Muscle of arm (tissue), 12 donors: Measurements from ENCODE around the gene FBXW5. TPM values are rescaled to one million over a fixed set of nuclear protein-coding genes. Genes with fewer than 3 reads are reported as not detected.

Experiments
- polyA plus RNA-seq, 12 donors: library from polyadenylated mRNA; unstranded; fragments of 120-200 nt; gene quantifications; one replicate each; pipeline ENCODE4 v1.2.1, GENCODE V29; 2013; ENCODE audit not compliant: insufficient read length in 12 of 12

FBXW5 gene
- polyA plus RNA-seq, 12 donors, result 26.2 to 46.7 (median 30.6) TPM; not detected in 1

Other genes with a start within 250 kb of the FBXW5 start
- gene DIPK1B, start 232.2 kb downstream of the FBXW5 start, polyA plus RNA-seq, result 10 to 100 TPM in 10 of 12 donors, 1 to 10 TPM in 1, not detected in 1; 8.7 to 20.5 (median 14.0) TPM
- 10 to 100 TPM in 1 of 12 donors, 1 to 10 TPM in 10, not detected in 1; 2.0 to 21.3 (median 7.1) TPM for gene LCN10, start 201.8 kb downstream of the FBXW5 start, polyA plus RNA-seq
- under 1 TPM in 2 of 12 donors, not detected in 10; 0.21 to 0.40 TPM for gene LCN6, start 196.2 kb downstream of the FBXW5 start, polyA plus RNA-seq
- gene LCN8, start 186.5 kb downstream of the FBXW5 start, polyA plus RNA-seq, result 10 to 100 TPM in 1 of 12 donors, 1 to 10 TPM in 8, under 1 TPM in 1, not detected in 2; 0.48 to 10.9 (median 4.1) TPM
- gene LCN15, start 180.2 kb downstream of the FBXW5 start, polyA plus RNA-seq, result 1 to 10 TPM in 1 of 12 donors, under 1 TPM in 9, not detected in 2; 0.20 to 1.1 (median 0.44) TPM
- gene TMEM141, start 153.4 kb downstream of the FBXW5 start, polyA plus RNA-seq, result 100 to 1,000 TPM in 1 of 12 donors, 10 to 100 TPM in 10, not detected in 1; 26.7 to 128 (median 30.8) TPM
- gene CCDC183, start 148.4 kb downstream of the FBXW5 start, polyA plus RNA-seq, result 1 to 10 TPM in 9 of 12 donors, under 1 TPM in 1, not detected in 2; 0.71 to 3.7 (median 2.7) TPM
- gene RABL6, start 136.8 kb downstream of the FBXW5 start, polyA plus RNA-seq, result 10 to 100 TPM in 11 of 12 donors, not detected in 1; 40.9 to 81.7 (median 48.7) TPM
- gene AJM1, start 102.3 kb downstream of the FBXW5 start, polyA plus RNA-seq, result 1 to 10 TPM in 10 of 12 donors, under 1 TPM in 1, not detected in 1; 0.93 to 7.0 (median 1.5) TPM
- 100 to 1,000 TPM in 2 of 12 donors, 10 to 100 TPM in 9, not detected in 1; 60.3 to 100 (median 73.7) TPM for gene PHPT1, start 95.3 kb downstream of the FBXW5 start, polyA plus RNA-seq
- 100 to 1,000 TPM in 1 of 12 donors, 1 to 10 TPM in 10, not detected in 1; 2.7 to 131 (median 3.9) TPM for gene MAMDC4, start 92.4 kb downstream of the FBXW5 start, polyA plus RNA-seq
- 100 to 1,000 TPM in 11 of 12 donors, not detected in 1; 262 to 391 (median 299) TPM for gene EDF1, start 78.4 kb downstream of the FBXW5 start, polyA plus RNA-seq
- gene TRAF2, start 58.2 kb downstream of the FBXW5 start, polyA plus RNA-seq, result 10 to 100 TPM in 5 of 12 donors, 1 to 10 TPM in 6, not detected in 1; 7.1 to 15.5 (median 9.1) TPM
- gene C8G, start 505 bp upstream of the FBXW5 start, polyA plus RNA-seq, result 1 to 10 TPM in 1 of 12 donors, under 1 TPM in 7, not detected in 4; 0.27 to 1.2 (median 0.48) TPM
- 1 to 10 TPM in 5 of 12 donors, under 1 TPM in 4, not detected in 3; 0.23 to 1.4 (median 1.1) TPM for gene LCN12, start 7.5 kb upstream of the FBXW5 start, polyA plus RNA-seq
- gene PTGDS, start 32.8 kb upstream of the FBXW5 start, polyA plus RNA-seq, result 10 to 100 TPM in 6 of 12 donors, 1 to 10 TPM in 4, not detected in 2; 5.3 to 30.3 (median 13.6) TPM
- under 1 TPM in 10 of 12 donors, not detected in 2; 0.19 to 0.74 (median 0.54) TPM for gene LCNL1, start 38.3 kb upstream of the FBXW5 start, polyA plus RNA-seq
- 10 to 100 TPM in 11 of 12 donors, not detected in 1; 15.5 to 51.6 (median 19.6) TPM for gene PAXX, start 47.7 kb upstream of the FBXW5 start, polyA plus RNA-seq
- 10 to 100 TPM in 1 of 12 donors, 1 to 10 TPM in 2, under 1 TPM in 6, not detected in 3; 0.23 to 26.6 (median 0.49) TPM for gene CLIC3, start 51.8 kb upstream of the FBXW5 start, polyA plus RNA-seq
- gene ABCA2, start 83.5 kb upstream of the FBXW5 start, polyA plus RNA-seq, result 10 to 100 TPM in 11 of 12 donors, not detected in 1; 10.1 to 28.9 (median 13.0) TPM
- gene FUT7, start 87.3 kb upstream of the FBXW5 start, polyA plus RNA-seq, result under 1 TPM in 3 of 12 donors, not detected in 9; 0.05 to 0.45 (median 0.08) TPM
- gene NPDC1, start 101.4 kb upstream of the FBXW5 start, polyA plus RNA-seq, result 10 to 100 TPM in 11 of 12 donors, not detected in 1; 26.6 to 48.0 (median 30.3) TPM
- 10 to 100 TPM in 7 of 12 donors, 1 to 10 TPM in 4, not detected in 1; 8.6 to 21.8 (median 12.8) TPM for gene ENTPD2, start 109.3 kb upstream of the FBXW5 start, polyA plus RNA-seq
- 1 to 10 TPM in 11 of 12 donors, not detected in 1; 2.0 to 8.0 (median 3.3) TPM for gene SAPCD2, start 125.8 kb upstream of the FBXW5 start, polyA plus RNA-seq
- 1 to 10 TPM in 10 of 12 donors, not detected in 2; 1.4 to 3.8 (median 1.8) TPM for gene UAP1L1, start 132.8 kb upstream of the FBXW5 start, polyA plus RNA-seq
- 10 to 100 TPM in 11 of 12 donors, not detected in 1; 34.2 to 65.1 (median 37.7) TPM for gene MAN1B1, start 142.2 kb upstream of the FBXW5 start, polyA plus RNA-seq
- gene DPP7, start 170.0 kb upstream of the FBXW5 start, polyA plus RNA-seq, result 10 to 100 TPM in 11 of 12 donors, not detected in 1; 16.7 to 86.0 (median 23.7) TPM
- under 1 TPM in 4 of 12 donors, not detected in 8; 0.09 to 0.84 (median 0.14) TPM for gene GRIN1, start 194.4 kb upstream of the FBXW5 start, polyA plus RNA-seq
- gene LRRC26, start 225.3 kb upstream of the FBXW5 start, polyA plus RNA-seq, result not detected
- not detected for gene TMEM210, start 227.3 kb upstream of the FBXW5 start, polyA plus RNA-seq
- 10 to 100 TPM in 11 of 12 donors, not detected in 1; 21.1 to 36.5 (median 30.4) TPM for gene ANAPC2, start 243.8 kb upstream of the FBXW5 start, polyA plus RNA-seq
- gene SSNA1, start 243.9 kb upstream of the FBXW5 start, polyA plus RNA-seq, result 10 to 100 TPM in 11 of 12 donors, not detected in 1; 36.2 to 86.3 (median 45.8) TPM